Glutamatergic neuron (in vitro differentiated cells): ENCODE data around the gene ATP11A. TPM values are rescaled to one million over a fixed set of nuclear protein-coding genes. Genes with fewer than 3 reads are reported as not detected.
"Not testable (repeated sequence)": the region's sequence is repeated elsewhere in the genome, so short reads cannot be mapped to it uniquely, and the experiment has no call there.

ENCODE experiments used
- DNase-seq: peaks from one replicate; pipeline ENCODE4 v3.0.0; 2022
- H3K27ac Mint-ChIP-seq: one replicate; pipeline ENCODE4 v1.8.0; 2020; ENCODE audit warnings: mild to moderate bottlenecking, mixed read lengths, inconsistent platforms; ENCODE audit not compliant: unreplicated experiment
- H3K27me3 Mint-ChIP-seq: one replicate; pipeline ENCODE4 v1.8.0; 2020; ENCODE audit warnings: mild to moderate bottlenecking, moderate library complexity, mixed read lengths, inconsistent platforms; ENCODE audit not compliant: unreplicated experiment
- H3K36me3 Mint-ChIP-seq: one replicate; pipeline ENCODE4 v1.8.0; 2020; ENCODE audit warnings: mild to moderate bottlenecking, mixed read lengths, inconsistent platforms; ENCODE audit not compliant: unreplicated experiment
- H3K4me1 Mint-ChIP-seq: one replicate; pipeline ENCODE4 v1.8.0; 2020; ENCODE audit warnings: mild to moderate bottlenecking, low read depth, mixed read lengths, inconsistent platforms; ENCODE audit not compliant: unreplicated experiment
- H3K4me3 Mint-ChIP-seq: one replicate; pipeline ENCODE4 v1.8.0; 2020; ENCODE audit warnings: mild to moderate bottlenecking, mixed read lengths, inconsistent platforms; ENCODE audit not compliant: unreplicated experiment
- H3K9me3 Mint-ChIP-seq: one replicate; pipeline ENCODE4 v1.8.0; 2020; ENCODE audit warnings: mild to moderate bottlenecking, moderate library complexity, mixed read lengths, inconsistent platforms; ENCODE audit not compliant: unreplicated experiment
- CTCF ChIP-seq: fragments of 200-600 bp; sonication (generic); IDR thresholded peaks from one replicate; pipeline ENCODE4 v1.5.0; 2021; ENCODE audit not compliant: partially characterized antibody, unreplicated experiment
- total RNA-seq: library from RNA; stranded (reverse); fragmentation: NEBNext Ultra II Directional; extraction: Animal tissue kit (Norgen Biotek cat#: 25700); gene quantifications from one replicate; pipeline ENCODE4 v1.2.1, GENCODE V29; 2021; ENCODE audit not compliant: unreplicated experiment

ATP11A gene
- total RNA-seq, 1 donor from 2014 or later = 127 TPM

DNA sequence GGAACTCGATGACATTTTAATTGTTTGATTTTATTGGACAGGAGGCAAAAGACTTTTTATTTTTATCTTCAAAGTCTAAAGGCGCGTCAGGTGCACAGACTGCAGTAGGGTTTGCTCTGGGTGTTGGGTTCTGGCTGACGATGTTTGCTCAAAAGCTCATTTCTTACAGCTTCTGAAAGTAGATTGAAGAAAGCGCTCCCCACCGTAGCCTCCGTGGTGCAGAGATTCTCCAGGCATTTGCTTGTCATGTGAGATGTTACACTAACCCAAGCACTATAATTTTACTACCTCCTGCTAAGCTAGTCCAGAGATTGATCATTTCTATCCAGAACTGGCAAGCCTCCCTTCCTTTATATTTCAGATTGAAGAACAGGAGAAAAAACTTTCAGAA lies 14.5 kb upstream of the ATP11A start:
- TF ChIP-seq CTCF = no peak
- Mint-ChIP-seq H3K27ac (no peak overlapping the region), H3K4me1 (peaks cover 16% of the 10 kb centered on the region), H3K4me3 (no peak overlapping the region), H3K9me3 (peaks cover 8% of the 10 kb centered on the region), H3K27me3 (peaks cover 2% of the 10 kb centered on the region), H3K36me3 (no peaks in the 10 kb centered on the region)
- no peak for DNase-seq

GRCh38 chr13:112677421-112677962 lies 12.3 kb upstream of the ATP11A start:
- H3K4me3 Mint-ChIP-seq, H3K9me3 Mint-ChIP-seq, H3K36me3 Mint-ChIP-seq, H3K4me1 Mint-ChIP-seq, H3K27me3 Mint-ChIP-seq, DNase-seq: not testable (repeated sequence)
- peak overlapping the region; percentile 25 for H3K27ac Mint-ChIP-seq

DNA sequence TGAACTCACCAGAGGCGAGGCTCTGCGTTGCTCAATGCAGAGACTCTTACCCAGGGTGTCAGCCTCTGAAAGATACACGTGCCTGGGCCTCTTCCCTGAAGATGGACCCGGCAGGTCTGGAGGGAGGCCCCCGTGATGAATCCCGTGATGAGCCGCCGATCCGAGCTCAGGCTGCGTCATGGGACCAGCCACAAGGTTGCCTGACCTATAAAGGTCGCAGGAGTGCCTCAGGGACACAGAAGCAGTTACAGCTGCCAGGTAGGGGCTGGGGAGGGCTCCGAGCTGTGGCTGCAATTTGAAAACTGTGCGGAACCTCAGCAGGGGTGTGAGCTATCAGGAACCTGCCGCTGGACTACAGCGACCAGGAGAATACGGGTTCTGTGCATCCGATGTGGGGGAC lies 10.5 kb upstream of the ATP11A start:
- DNase-seq = no peak
- Mint-ChIP-seq H3K27ac (no peak overlapping the region), H3K9me3 (peaks cover 4% of the 10 kb centered on the region), H3K36me3 (no peaks in the 10 kb centered on the region), H3K27me3 (no peaks in the 10 kb centered on the region), H3K4me3 (no peak overlapping the region), H3K4me1 (peaks cover 4% of the 10 kb centered on the region)
- TF ChIP-seq CTCF = no peak

GRCh38 chr13:112679932-112680677 lies 9.7 kb upstream of the ATP11A start:
- no peaks in the 10 kb centered on the region for H3K27me3 Mint-ChIP-seq
- peaks cover 4% of the 10 kb centered on the region for H3K4me1 Mint-ChIP-seq
- H3K27ac Mint-ChIP-seq = no peak overlapping the region
- no peak for DNase-seq
- no peak for TF ChIP-seq CTCF
- H3K9me3 Mint-ChIP-seq = peaks cover 5% of the 10 kb centered on the region
- H3K36me3 Mint-ChIP-seq = no peaks in the 10 kb centered on the region
- H3K4me3 Mint-ChIP-seq = no peak overlapping the region

GRCh38 chr13:112680741-112681360 lies 9.0 kb upstream of the ATP11A start:
- H3K4me1 Mint-ChIP-seq = peaks cover 4% of the 10 kb centered on the region
- DNase-seq = no peak

More at GRCh38 chr13:112680741-112681360, 9.0 kb upstream of the ATP11A start:
- Mint-ChIP-seq H3K27ac (no peak overlapping the region), H3K4me3 (no peak overlapping the region), H3K36me3 (no peaks in the 10 kb centered on the region), H3K27me3 (no peaks in the 10 kb centered on the region), H3K9me3 (peaks cover 7% of the 10 kb centered on the region)
- TF ChIP-seq CTCF = no peak
